ENCODE data around the gene KEAP1. TPM values are rescaled to one million over a fixed set of nuclear protein-coding genes. Genes with fewer than 3 reads are reported as not detected.
"Not testable (repeated sequence)": the region's sequence is repeated elsewhere in the genome, so short reads cannot be mapped to it uniquely, and the experiment has no call there.

The KEAP1 gene
- 45.7 TPM for total RNA-seq

DNA sequence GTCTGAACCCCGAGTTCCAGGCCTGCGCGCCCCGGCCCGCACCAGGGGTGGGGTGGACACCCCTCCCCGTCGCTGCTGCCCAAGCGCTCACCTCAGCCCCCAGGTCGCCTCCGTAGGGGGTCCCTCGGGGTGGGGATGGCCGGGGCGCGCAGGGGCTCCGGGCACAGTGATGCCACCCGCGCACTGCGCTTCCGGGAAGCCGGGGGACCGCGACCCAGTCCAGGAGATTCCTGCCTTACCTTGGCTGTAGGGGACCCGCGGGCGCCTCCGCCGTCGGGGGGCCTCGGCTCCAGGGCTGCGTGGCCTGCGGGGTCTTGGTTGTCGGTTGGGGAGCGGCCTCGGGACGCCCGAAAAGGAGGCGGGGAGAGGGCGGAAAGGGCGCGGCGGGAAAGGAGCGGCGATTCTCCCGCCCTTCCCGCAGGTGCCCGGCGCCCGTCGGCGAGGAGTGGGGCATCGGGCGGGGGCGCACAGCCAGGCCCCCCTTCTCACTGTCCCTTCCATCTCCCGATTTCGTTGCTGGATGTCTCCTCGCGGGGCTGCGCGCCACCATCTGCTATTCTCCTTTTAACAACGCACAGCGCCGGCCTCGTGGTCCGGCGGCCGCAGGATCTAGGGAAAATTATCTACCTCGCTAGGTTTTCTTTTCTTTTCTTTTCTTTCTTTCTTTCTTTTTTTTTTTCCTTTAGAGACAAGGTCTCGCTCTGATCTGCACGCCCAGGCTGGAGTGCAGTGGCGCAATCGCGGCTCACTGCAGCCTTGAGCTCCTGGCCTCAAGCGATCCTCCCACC is at the start of gene KEAP1:
Gene KEAP1, minus strand, starts transcription at position 355 of the 788 bp plus-strand sequence. CDS start 3,323 bp downstream, outside the sequence.
- no peak for FAIRE-seq
- DNase-seq (ENCODE audit: low spot score in 2 of 2), result peak in 1 of 2 donors; percentile 40

GRCh38 chr19:10552510-10553053 is 49.4 kb upstream of the KEAP1 start:
- FAIRE-seq (no peak), DNase-seq (ENCODE audit: low spot score in 2 of 2) (peak in 1 of 2 donors; percentile 33)

GRCh38 chr19:10551698-10552301 is 48.6 kb upstream of the KEAP1 start:
- DNase-seq (ENCODE audit: low spot score in 2 of 2) (peak in 1 of 2 donors; percentile 39), FAIRE-seq (no peak)

- not testable (repeated sequence) for FAIRE-seq; DNase-seq (ENCODE audit: low spot score in 2 of 2)
These were observed 47.9 kb upstream of the KEAP1 start for GRCh38 chr19:10551006-10551405.

- FAIRE-seq (no peak), DNase-seq (ENCODE audit: low spot score in 2 of 2) (no peak)
These were observed 47.2 kb upstream of the KEAP1 start for GRCh38 chr19:10550336-10550735.

- FAIRE-seq (no peak), DNase-seq (ENCODE audit: low spot score in 2 of 2) (no peak)
These were observed 46.6 kb upstream of the KEAP1 start for GRCh38 chr19:10549733-10550132.

DNA sequence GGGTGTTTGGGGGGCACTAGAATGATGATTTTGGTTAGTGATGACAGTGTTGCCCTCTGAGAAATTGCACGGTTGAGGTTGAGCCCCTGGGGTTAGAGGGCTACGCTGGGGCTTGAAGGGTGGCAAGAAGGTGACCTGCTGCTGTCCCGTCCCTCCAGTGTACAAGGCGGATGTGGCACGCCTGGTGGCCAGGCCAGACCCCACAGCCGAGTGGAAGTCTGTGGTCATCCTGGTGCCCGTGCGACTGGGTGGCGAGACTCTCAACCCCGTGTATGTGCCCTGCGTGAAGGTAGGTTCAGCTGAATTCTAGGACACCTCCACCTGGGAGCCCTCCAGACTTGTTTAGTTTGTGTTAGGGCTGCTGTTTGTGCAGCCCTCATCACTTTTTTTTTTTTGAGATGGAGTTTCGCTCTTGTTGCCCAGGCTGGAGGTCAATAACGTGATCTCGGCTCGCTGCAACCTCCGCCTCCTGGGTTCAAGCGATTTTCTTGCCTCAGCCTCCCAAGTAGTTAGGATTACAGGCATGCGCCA is 45.7 kb upstream of the KEAP1 start:
- FAIRE-seq (no peak), DNase-seq (ENCODE audit: low spot score in 2 of 2) (no peak)

DNA sequence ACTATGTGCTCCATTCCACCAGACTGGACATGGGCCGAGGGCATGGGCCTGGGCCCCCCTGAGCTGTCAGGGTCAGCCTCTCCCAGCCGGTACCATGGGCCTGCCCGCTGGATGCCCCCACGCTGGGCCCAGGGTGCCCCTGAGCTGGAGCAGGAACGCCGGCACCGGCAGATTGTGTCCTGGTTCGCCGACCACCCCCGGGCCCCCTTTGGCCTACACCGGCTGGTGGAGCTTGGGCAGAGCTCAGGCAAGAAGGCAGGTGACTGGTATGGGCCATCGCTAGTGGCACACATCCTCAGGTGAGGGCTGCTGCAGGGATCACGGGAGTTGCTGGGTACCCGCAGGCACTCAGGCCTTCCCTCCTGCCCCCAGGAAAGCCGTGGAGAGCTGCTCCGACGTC is 43.7 kb upstream of the KEAP1 start:
- no peak for DNase-seq (ENCODE audit: low spot score in 2 of 2)
- no peak for FAIRE-seq

- DNase-seq (ENCODE audit: low spot score in 2 of 2), result no peak
- no peak for FAIRE-seq
These were observed 41.6 kb upstream of the KEAP1 start for GRCh38 chr19:10544753-10545251.

DNA sequence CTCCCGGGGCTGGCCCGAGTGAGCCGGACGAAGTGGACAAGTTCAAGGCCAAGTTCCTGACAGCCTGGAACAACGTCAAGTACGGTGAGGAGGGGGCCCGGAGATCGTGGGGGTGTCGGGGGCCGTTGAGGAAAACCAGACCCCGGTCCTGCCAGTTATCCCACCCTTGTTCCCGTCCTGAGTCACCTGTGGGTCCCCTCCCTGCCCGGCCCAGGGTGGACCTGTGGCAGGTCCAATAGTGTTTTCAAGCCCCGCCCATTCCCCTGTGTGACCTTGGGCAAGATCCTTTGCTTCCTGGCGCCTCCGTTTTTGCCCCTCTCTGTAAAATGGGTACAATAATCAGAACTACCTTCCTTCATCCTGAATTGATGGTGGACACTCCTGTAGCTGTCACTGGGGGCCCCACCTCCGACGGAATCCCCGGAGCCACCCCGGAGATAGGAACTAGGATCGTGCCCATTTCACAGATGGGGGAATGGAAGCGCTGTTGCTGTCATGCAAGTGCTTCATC is 41.1 kb upstream of the KEAP1 start:
- FAIRE-seq, result no peak
- DNase-seq (ENCODE audit: low spot score in 2 of 2), result no peak

DNA sequence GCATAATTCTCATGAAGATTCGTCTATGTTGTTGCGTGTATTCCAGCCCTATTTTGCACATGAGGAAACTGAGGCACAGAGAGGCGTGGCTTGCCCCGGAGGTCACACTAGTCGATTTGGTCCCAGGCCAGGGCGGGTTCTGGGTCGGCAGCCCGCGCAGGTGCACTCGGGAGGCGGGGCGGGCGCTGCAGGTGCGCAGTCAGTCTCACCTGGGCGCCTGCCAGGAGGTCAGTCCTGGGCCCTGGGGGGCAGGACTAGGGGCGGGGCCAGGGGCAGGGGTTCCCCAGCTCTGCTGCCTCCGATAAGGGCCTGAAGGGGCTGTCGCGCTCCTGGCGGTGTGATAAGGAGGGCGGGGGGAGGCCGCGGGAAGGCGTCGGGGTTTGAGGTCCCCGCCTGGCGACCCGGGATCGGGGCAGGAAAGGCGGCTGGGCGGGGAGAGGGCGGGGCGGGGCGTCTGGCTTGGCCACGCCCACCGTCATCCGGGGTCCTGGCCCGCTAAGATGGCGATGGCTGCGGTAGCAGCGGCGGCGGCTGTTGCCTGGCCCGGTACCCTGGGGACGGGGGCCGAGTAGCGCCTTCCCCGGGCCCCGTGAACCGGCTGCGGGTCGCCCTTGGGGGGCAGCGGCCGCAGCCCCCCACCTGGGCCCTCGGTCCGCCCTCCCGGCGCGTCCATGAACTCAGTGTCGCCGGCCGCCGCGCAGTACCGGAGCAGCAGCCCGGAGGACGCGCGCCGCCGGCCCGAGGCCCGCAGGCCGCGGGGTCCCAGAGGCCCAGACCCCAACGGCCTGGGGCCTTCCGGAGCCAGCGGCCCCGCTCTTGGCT is 40.5 kb upstream of the KEAP1 start, which contains the start of gene ATG4D:
Gene ATG4D, plus strand, starts transcription at position 485 of the 822 bp plus-strand sequence. Its CDS starts 187 bp downstream, at position 672.
- peak; percentile 97 to 98 for DNase-seq (ENCODE audit: low spot score in 2 of 2)
- FAIRE-seq, result no peak

GRCh38 chr19:10543059-10543419 is 39.9 kb upstream of the KEAP1 start:
- DNase-seq (ENCODE audit: low spot score in 2 of 2) (no peak), FAIRE-seq (no peak)

- not testable (repeated sequence) for DNase-seq (ENCODE audit: low spot score in 2 of 2); FAIRE-seq
These were observed 35.9 kb upstream of the KEAP1 start for GRCh38 chr19:10539016-10539415.

DNA sequence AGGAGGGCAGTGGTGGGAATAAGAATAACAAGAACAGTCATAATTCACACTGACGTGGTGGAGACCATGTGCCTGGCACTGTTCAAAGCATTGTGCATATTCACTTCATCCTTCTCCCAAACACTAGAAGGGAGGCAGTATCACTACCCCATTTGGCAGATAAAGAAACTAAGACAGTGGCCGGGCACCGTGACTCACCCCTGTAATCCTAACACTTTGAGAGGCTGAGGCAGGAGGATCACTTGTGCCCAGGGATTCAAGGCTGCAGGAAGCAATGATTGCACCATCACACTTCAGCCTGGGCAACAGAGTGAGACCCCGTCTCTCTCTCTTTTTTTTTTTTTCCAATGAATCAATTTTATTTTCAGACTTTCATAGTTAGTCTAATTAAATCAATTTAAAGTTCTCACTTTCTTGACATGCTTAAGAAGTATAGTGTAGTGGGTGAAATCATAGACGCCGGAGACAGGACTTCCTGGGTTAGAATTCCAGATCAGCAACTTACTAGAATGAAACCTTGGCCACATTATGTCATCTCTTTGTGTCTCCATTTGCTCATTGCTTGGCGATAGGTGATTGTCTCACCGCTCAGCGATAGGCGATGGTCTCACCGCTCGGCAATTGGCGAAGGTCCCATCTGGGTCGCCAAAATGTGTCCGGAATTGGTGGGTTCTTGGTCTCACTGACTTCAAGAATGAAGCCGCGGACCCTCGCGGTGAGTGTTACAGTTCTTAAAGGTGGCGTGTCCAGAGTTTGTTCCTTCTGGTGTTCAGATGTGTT is 35.2 kb upstream of the KEAP1 start:
- FAIRE-seq (no peak), DNase-seq (ENCODE audit: low spot score in 2 of 2) (no peak)

GRCh38 chr19:10537668-10538067 is 34.5 kb upstream of the KEAP1 start:
- FAIRE-seq (no peak), DNase-seq (ENCODE audit: low spot score in 2 of 2) (no peak)

DNA sequence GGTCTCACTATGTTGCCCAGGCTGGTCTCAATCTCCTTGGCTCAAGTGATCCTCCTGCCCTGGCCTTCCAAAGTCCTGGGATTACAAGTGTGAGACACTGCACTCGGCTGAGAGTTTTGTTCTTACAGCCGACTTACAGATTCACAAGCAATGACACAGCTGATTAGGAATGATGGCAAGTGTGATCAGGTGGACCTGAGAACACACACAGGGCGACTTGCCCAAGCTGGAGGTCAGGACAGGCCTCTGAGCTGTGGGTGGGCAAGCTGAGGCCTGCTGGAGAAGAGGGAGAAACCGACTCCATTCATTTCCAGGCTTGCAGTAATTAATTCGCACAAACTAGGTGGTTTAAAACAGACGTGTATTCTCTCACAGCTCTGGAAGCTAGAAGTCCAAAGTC is 32.5 kb upstream of the KEAP1 start:
- DNase-seq (ENCODE audit: low spot score in 2 of 2) (no peak), FAIRE-seq (no peak)

GRCh38 chr19:10533646-10534386 is 30.7 kb upstream of the KEAP1 start:
- FAIRE-seq, result no peak
- DNase-seq (ENCODE audit: low spot score in 2 of 2), result no peak

GRCh38 chr19:10532457-10532856 is 29.3 kb upstream of the KEAP1 start:
- FAIRE-seq (no peak), DNase-seq (ENCODE audit: low spot score in 2 of 2) (no peak)

- not testable (repeated sequence) for DNase-seq (ENCODE audit: low spot score in 2 of 2); FAIRE-seq
These were observed 23.7 kb upstream of the KEAP1 start for GRCh38 chr19:10526887-10527286.

All from frontal cortex (tissue), 4 donors.